ENCODE data around the gene TMEM200A.

GRCh38 chr6:130372786-130373185, 7.0 kb downstream of the TMEM200A start:
- TF ChIP-seq CTCF (IDR thresholded peaks at IDR 0.05) = no peak
- no peak for TF ChIP-seq EZH2 (IDR thresholded peaks at IDR 0.05)
- TF ChIP-seq EZH2phosphoT487 (IDR thresholded peaks at IDR 0.05) = no peak
